Hematopoietic multipotent progenitor cell (in vitro differentiated cells): ENCODE results near the gene TCF15. TPM values are rescaled to one million over a fixed set of nuclear protein-coding genes. Genes with fewer than 3 reads are reported as not detected.
"Not testable (repeated sequence)": the region's sequence is repeated elsewhere in the genome, so short reads cannot be mapped to it uniquely, and the experiment has no call there.

Experiments
- DNase-seq, 3 donors: peaks; one replicate each; pipeline ENCODE4 v3.0.0-alpha.2; 2011 to 2015; ENCODE audit warnings: low read depth in 2 of 3, low spot score in 2 of 3
- total RNA-seq: library from RNA; depleted of rRNA; stranded (reverse); fragments of >200 nt; gene quantifications from one replicate; pipeline ENCODE4 v1.2.3, GENCODE V29; 2012

Gene TCF15
- total RNA-seq, 1 donor, result 0.81 TPM

DNA sequence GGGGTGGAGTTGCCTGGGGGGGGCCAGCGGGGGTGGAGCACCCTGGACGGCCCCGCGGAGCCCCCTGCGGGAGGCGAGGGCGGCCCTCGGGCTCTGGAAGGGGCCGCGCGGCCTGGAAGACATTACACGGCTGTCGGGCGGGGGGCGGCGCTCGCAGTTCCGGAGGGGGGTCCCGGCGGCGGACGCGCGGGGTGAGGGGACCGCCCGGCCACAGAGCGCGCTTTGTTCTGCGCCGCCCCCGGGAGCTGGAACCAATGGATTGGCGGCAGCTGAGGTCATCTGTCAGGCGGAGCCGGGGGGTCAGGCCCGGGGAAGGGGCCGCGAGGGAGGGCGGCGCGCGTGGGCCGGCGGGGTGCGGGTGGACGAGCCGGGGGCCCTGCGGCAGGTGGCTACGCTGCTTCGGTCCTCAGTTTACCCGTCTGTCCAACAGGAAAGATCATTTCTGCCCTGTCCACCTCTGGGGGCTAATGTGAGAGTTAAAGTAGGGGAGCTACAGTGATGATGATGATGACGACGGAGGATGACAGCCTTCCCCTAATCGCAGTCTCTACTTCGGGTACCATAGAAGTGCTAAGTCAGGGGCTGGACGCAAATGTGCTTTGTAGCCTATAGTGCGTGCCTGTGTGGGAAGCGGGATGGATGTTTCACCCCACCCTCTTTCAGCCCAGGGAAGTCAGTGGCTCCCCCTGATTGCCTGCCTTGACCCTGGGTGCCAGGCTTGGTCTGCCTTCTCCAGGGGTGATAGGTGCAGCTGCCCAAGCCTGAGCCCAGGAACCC, 32.5 kb upstream of the TCF15 start:
- DNase-seq, result peak in 1 of 3 donors; percentile 48

DNA sequence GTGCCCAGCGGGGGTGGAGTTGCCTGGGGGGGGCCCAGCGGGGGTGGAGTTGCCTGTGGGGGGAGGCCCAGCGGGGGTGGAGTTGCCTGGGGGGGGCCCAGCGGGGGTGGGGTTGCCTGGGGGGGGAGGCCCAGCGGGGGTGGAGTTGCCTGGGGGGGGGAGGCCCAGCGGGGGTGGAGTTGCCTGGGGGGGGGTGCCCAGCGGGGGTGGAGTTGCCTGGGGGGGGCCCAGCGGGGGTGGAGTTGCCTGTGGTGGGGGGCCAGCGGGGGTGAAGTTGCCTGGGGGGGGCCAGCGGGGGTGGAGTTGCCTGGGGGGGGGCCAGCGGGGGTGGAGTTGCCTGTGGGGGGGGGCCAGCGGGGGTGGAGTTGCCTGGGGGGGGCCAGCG, 31.9 kb upstream of the TCF15 start:
- DNase-seq, result not testable (repeated sequence)

- peak in 1 of 3 donors; percentile 33 for DNase-seq
Measured at GRCh38 chr20:641516-641875, 31.4 kb upstream of the TCF15 start.

GRCh38 chr20:640674-641515, 30.8 kb upstream of the TCF15 start:
- DNase-seq, result no peak

- DNase-seq, result no peak
Measured at GRCh38 chr20:638579-638978, 28.5 kb upstream of the TCF15 start.

DNA sequence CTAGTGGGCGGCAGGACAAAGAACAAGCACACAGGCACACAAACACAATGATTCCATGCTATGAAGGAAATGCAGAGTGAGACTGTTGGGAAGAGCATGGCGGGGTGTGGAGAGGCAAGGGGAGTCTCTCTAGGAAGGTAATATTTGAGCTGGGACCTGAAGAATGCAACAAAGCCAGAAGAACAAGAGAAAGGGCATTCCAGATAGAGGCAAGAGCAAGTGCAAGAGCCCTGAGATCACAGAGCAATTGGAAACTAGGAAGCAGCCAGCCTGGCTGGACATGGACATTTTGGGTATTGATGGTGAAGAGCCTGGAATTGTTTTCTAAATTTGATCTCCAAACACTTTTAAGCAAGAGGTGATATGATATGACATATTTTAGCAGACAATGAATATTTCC, 27.4 kb upstream of the TCF15 start:
- no peak for DNase-seq

DNA sequence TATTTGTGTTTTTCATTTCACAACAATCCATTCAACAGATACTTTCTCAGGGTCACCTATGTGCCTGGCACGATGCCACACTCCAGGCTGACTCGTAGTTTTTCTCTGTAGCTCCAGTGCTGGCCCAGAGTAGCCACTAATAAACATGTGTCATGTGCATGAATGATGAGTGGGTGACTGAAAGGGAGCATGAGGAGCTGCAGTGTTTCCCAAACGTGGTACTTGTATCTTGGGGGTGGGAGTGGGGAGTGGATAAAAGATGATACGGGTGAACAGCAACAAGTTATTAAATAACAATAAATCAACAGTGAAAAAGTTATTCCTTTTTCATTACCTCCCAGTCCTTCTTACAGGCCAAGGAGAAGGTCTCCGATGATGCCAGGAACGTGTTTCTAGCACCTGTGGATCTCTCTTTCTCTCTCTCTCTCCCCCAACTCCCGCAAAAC, 25.8 kb upstream of the TCF15 start:
- no peak for DNase-seq

DNA sequence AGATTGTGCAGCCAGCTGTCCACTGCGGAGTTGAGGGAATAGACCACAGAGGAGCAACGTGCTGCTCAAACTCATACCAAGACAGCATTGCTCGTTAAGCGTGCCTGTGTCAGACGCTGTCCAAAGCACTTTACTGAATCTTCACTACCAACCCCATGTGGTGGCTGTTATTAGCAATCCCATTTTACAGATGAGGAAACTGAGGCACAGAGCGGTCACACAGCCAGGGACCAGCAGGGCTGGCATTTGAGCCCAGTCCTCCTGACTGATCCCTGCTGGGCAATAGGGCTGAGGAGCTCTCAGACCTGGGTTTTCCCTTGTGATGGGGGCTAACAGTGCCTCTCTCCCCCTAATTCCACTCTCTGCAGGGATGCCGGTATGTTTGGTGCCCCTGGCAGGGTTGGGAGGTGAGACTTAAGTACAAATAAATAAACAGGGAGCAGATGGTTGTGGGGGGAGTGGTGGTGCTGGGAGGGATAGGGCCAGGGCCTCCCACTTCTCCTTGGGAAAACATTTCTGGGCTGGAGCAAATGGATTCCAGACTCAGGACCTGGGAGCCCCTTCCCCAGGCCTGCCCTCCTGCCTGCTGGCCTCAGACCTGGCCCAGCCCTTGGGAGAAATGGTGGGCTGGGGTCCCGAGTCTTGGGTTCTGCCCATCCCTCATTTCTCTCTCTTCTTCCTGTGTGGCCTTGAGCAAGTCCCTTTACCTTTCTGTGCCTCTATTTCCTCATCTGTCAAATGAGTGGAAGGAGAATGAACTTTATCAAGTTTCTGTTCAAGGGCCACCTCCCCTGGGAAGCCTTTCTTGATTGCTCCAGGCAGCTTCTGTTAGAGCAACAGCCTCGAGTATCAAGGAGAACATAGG, 25.2 kb upstream of the TCF15 start:
- DNase-seq, result no peak

- DNase-seq, result no peak
Measured at GRCh38 chr20:634148-634925, 24.2 kb upstream of the TCF15 start.

DNA sequence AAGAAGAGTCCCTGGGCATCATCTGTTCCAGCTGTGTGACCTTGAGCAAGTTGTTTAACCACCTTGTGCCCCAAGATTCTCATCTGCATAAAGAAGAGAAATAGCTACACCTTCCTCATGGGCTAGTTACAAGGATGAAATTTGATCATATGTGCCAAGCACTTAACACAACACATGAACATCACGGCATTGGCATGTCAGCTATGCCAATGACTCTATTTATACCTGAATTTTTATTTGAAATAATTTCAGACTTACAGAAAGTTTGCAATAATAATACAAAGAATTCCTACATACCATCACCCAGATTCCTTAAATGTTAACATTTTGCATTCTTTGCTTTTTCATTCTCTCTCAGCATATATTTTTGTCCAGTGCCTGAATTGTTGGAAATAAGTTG, 21.0 kb upstream of the TCF15 start:
- no peak for DNase-seq

GRCh38 chr20:626579-626978, 16.5 kb upstream of the TCF15 start:
- no peak for DNase-seq

DNA sequence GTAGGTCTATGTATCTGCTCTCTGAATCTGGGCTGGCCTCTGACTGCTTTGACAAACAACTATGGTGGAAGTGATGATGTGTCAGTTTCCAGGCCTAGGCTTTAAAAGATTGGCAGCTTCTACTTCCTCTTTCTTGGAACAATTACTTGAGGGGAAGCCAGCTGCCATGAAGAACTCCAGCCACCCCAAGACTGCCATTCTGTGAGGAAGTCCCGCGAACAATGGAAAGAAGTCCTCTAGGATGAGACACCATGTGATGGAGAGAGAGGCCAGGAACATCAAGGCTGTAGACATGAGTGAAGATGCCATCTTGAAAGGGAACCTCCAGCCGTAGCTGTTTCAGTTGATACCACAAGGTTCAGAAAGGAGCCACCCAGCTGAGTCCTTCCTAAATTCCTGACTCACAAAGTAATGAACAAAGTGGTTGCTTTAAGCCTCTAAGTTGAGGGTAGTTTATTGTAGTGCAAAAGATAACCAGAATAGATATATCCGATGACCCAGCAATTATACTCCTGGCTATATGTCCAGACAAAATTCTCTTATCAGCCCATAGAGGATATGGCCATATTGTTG, 15.3 kb upstream of the TCF15 start:
- peak in 1 of 3 donors; percentile 77 for DNase-seq

DNA sequence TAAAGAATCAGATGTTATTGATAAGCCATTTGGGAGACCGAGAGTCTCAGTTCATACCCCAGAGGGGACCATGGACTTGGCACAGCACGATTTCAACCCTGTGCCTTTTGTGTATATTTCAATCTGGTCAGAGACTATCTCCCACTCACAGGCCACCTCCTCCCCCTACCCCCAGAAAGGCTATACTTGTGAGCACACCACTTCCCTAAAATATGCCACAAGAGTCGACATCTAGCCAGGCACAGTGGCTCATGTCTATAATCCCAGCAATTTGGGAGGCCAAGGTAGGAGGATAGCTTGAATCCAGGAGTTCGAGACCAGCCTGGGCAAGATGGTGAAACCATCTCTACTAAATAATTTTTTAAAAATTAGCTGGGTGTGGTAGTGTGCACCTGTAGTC, 13.6 kb upstream of the TCF15 start:
- no peak for DNase-seq

- no peak for DNase-seq
Measured at GRCh38 chr20:623021-623420, 12.9 kb upstream of the TCF15 start.

DNA sequence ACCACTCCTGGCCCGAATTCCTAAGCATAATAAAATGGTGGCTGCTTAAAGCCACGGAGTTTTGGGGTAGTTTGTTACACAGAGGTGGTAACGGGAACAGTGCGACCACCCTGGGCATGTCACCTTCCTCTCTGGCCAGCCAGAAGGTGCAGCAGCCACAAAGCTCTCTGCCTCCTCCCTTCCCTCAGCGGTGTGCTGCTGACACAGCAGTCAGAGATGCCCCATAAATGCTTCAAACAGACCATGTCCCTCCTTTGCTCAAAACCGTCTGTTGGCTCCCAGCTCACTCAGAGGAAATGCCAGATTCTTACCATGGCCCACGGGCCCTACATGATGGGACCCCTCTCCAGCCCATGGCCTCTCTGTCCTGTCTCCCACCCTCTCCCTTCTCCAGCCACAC, 12.1 kb upstream of the TCF15 start:
- no peak for DNase-seq

DNA sequence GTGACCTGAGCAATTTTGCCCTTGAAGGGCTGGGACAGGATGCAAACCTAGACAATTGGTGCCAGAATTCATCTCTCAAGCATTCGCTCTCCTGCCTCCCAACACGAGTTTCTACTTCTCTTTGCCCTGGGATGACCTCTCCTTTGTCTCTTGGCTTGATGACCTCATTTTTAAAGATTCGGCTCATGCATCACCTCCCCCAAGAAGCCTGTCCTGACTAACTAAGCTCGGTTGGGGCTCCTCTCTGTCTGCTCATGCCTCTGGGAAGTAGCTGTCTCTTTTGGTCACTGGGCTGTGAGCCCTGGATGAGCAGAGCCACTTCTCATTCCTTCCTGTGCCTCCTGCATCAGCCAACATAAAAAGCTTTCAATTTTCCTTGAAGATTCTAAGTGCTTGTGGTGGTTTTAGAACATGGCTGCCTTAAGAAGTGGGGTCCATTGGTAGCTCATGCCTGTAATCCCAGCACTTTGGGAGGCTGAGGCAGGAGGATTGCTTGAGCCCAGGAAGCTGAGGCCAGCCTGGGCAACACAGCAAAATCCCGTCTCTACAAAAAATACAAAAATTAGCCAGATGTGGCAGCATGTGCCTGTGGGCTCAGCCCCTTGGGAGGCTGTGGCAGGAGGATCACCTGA, 11.1 kb upstream of the TCF15 start:
- DNase-seq, result no peak

- no peak for DNase-seq
Measured at GRCh38 chr20:620246-620645, 10.1 kb upstream of the TCF15 start.

DNA sequence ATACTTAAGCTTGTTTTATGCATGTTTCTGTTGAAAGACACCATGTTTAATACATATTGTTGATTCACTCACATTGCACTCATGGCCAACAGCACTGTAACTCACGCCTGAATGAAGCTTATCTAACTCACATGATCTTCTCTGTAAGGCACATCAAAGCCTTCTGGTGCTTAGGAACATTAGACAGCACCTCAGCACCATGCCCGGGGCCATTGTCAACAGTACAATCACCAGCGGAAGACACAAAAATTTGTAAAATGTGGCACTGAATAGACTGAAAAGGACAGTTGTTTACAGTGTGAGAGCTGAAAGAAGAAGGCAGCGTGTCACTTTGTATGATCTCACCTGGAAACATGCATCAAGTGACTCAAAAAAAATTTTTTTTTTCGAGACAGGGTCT, 8.9 kb upstream of the TCF15 start:
- DNase-seq, result no peak

DNA sequence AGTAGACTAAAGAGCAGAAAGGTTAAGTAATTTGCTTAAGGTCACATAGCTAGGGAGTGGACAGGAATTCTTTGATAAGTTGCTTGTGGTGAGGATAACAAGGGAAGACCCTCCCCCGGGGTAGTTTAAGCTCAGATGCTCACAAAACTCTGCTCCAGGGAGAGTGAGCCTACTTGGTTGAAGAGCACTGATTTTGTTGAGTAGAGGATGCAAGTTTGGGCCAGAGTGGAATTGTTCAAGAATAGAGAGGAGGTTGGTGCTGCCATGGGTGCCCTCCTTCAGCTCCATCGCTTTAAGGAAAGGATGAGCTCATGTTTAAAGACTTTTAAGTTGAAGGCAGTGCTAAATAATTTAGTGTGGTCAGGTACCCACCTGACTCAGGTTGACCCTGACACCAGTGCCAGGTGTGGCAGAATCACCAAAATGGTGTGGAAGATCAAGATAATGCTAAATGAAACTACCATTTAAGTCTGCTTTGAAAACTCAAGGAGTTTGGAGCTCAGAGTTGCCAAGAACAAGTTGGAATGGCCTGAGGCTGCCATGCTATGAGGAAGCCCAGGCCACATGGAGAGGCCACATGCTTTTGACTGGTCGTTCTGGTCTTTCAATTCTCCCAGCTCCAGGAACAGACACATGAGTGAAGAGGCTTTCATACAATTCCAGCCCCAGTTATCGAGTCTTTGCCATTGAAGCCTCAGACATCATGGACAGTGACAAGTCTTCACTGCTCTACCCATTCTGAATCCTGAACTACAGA, 8.0 kb upstream of the TCF15 start:
- DNase-seq, result no peak
